ENCODE measurements around the gene RSAD1. TPM values are rescaled to one million over a fixed set of nuclear protein-coding genes. Genes with fewer than 3 reads are reported as not detected.

Gene RSAD1
- total and polyA plus RNA-seq, 2 donors from 2014 or later: 38.9 to 39.9 TPM

DNA sequence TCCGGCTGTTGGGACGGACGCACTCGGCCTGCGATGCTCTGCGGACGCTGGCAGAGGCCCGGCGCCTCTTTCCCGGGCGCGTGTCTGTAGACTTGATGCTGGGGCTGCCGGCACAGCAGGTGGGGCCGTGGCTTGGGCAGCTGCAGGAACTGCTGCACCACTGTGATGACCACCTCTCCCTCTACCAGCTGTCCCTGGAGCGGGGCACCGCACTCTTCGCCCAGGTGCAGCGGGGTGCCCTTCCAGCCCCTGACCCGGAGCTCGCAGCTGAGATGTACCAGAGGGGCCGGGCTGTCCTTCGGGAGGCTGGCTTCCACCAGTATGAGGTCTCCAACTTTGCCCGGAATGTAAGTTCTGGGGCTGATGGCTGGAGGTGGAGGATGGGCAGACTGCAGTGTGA is 3.5 kb downstream of the RSAD1 start:
- Histone ChIP-seq H3K27ac (ENCODE audit: low read depth in 2 of 2, low read length in 2 of 2) (peak overlapping the region; percentile 61 to 86), H3K4me1 (ENCODE audit: control insufficient read depth in 2 of 3, insufficient read depth in 2 of 3, low read depth in 1 of 3, low read length in 3 of 3) (peaks cover 0 to 14% (median 6%) of the 10 kb centered on the region in 3 donors), H3K4me3 (ENCODE audit: low read length in 3 of 3) (no peak overlapping the region), H3K27me3 (ENCODE audit: control insufficient read depth, insufficient read depth, low read length) (no peaks in the 10 kb centered on the region), H3K9ac (ENCODE audit: low read length in 3 of 3) (peak overlapping the region in 1 of 3 donors; percentile 48), H3K9me3 (ENCODE audit: control insufficient read depth in 2 of 3, insufficient read depth in 1 of 3, low read length in 3 of 3) (no peaks in the 10 kb centered on the region), H3K36me3 (ENCODE audit: control insufficient read depth in 2 of 3, insufficient read depth in 3 of 3, low read length in 3 of 3) (peaks cover 0 to 31% (median 19%) of the 10 kb centered on the region in 3 donors)
- TF ChIP-seq, protein P1, sequence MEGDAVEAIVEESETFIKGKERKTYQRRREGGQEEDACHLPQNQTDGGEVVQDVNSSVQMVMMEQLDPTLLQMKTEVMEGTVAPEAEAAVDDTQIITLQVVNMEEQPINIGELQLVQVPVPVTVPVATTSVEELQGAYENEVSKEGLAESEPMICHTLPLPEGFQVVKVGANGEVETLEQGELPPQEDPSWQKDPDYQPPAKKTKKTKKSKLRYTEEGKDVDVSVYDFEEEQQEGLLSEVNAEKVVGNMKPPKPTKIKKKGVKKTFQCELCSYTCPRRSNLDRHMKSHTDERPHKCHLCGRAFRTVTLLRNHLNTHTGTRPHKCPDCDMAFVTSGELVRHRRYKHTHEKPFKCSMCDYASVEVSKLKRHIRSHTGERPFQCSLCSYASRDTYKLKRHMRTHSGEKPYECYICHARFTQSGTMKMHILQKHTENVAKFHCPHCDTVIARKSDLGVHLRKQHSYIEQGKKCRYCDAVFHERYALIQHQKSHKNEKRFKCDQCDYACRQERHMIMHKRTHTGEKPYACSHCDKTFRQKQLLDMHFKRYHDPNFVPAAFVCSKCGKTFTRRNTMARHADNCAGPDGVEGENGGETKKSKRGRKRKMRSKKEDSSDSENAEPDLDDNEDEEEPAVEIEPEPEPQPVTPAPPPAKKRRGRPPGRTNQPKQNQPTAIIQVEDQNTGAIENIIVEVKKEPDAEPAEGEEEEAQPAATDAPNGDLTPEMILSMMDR (IDR thresholded peaks at IDR 0.05; ENCODE audit: borderline replicate concordance, extremely low read depth, insufficient read depth): no peak
- FAIRE-seq (no peak), DNase-seq (no peak)
- intact Hi-C loops (cut with DNase I): no loop called here

DNA sequence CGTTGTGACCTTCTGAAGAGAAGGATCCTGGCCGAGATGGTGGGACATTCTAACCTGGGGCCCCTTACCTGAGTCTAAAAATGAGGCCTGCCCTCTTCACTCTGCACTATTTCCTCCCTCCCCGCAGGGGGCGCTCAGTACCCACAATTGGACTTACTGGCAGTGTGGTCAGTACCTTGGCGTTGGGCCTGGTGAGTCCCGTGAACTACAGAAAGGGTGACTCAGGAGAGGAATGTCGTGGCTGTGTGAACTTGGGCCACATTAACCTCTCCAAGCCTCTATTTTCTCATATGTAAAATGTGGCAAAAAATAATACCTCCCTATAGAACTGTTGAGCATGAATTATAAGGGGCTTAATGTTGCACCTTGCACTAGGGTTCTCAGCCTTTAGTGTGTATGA is 3.9 kb downstream of the RSAD1 start:
- Histone ChIP-seq H3K9me3 (ENCODE audit: control insufficient read depth in 2 of 3, insufficient read depth in 1 of 3, low read length in 3 of 3) (no peaks in the 10 kb centered on the region), H3K9ac (ENCODE audit: low read length in 3 of 3) (peak overlapping the region in 1 of 3 donors; percentile 57), H3K27ac (ENCODE audit: low read depth in 2 of 2, low read length in 2 of 2) (peak overlapping the region; percentile 74 to 86), H3K27me3 (ENCODE audit: control insufficient read depth, insufficient read depth, low read length) (no peaks in the 10 kb centered on the region), H3K4me3 (ENCODE audit: low read length in 3 of 3) (no peak overlapping the region), H3K36me3 (ENCODE audit: control insufficient read depth in 2 of 3, insufficient read depth in 3 of 3, low read length in 3 of 3) (peaks cover 0 to 31% (median 21%) of the 10 kb centered on the region in 3 donors), H3K4me1 (ENCODE audit: control insufficient read depth in 2 of 3, insufficient read depth in 2 of 3, low read depth in 1 of 3, low read length in 3 of 3) (peaks cover 0 to 14% (median 6%) of the 10 kb centered on the region in 3 donors)
- FAIRE-seq: peak; percentile 59
- intact Hi-C loops (cut with DNase I): no loop called here
- TF ChIP-seq, protein P1 (IDR thresholded peaks at IDR 0.05; ENCODE audit: borderline replicate concordance, extremely low read depth, insufficient read depth): peak; percentile 92
- DNase-seq: peak; percentile 89 to 97 (median 90)

DNA sequence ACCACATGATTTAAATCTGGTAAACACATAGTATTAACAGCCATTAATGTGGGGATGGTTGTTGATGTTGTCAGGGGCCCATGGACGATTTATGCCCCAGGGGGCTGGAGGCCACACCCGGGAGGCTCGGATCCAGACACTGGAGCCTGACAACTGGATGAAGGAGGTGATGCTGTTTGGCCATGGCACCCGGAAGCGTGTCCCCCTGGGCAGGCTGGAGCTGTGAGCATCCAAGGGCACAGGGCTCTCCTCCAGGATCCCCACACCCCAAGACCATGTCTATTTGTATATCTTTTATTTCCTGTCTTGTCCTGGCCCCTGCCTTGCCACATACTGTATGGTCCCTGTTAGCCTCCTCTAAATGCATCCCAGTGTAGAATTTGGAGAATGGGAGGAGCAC is 4.6 kb downstream of the RSAD1 start:
- FAIRE-seq (no peak), DNase-seq (peak in 1 of 5 donors; percentile 41)
- intact Hi-C loops (cut with DNase I): no loop called here
- H3K27me3 ChIP-seq (ENCODE audit: control insufficient read depth, insufficient read depth, low read length): no peaks in the 10 kb centered on the region
- peaks cover 0 to 31% (median 21%) of the 10 kb centered on the region in 3 donors for H3K36me3 ChIP-seq (ENCODE audit: control insufficient read depth in 2 of 3, insufficient read depth in 3 of 3, low read length in 3 of 3)
- no peaks in the 10 kb centered on the region for H3K9me3 ChIP-seq (ENCODE audit: control insufficient read depth in 2 of 3, insufficient read depth in 1 of 3, low read length in 3 of 3)
- H3K4me1 ChIP-seq (ENCODE audit: control insufficient read depth in 2 of 3, insufficient read depth in 2 of 3, low read depth in 1 of 3, low read length in 3 of 3): peaks cover 0 to 9% (median 6%) of the 10 kb centered on the region in 3 donors
- TF ChIP-seq, protein P1 (IDR thresholded peaks at IDR 0.05; ENCODE audit: borderline replicate concordance, extremely low read depth, insufficient read depth): no peak
- H3K4me3 ChIP-seq (ENCODE audit: low read length in 3 of 3): no peak overlapping the region
- H3K9ac ChIP-seq (ENCODE audit: low read length in 3 of 3): no peak overlapping the region
- peak overlapping the region; percentile 13 to 33 for H3K27ac ChIP-seq (ENCODE audit: low read depth in 2 of 2, low read length in 2 of 2)

All from kidney (tissue), 14 donors.